Cerebellar nuclear complex (tissue), 1 donor: ENCODE results near the gene ZBTB16.
A peak's percentile ranks its signal among the peaks of the same experiment; 100 is the strongest.

Experiments used
- DNase-seq, 2 experiments: peaks; one replicate each; lab custom pipeline; 2025; lab: John Stamatoyannopoulos, UW

Gene ZBTB16

GRCh38 chr11:114167355-114167754 is 107.8 kb downstream of the ZBTB16 start:
- DNase-seq, result no peak

GRCh38 chr11:114167771-114168448 is 108.4 kb downstream of the ZBTB16 start:
- no peak for DNase-seq

- no peak for DNase-seq
These were observed 109.2 kb downstream of the ZBTB16 start for GRCh38 chr11:114168691-114169090.

GRCh38 chr11:114169321-114169749 is 109.8 kb downstream of the ZBTB16 start:
- DNase-seq, result no peak

GRCh38 chr11:114169821-114170220 is 110.3 kb downstream of the ZBTB16 start:
- DNase-seq, result no peak

GRCh38 chr11:114170226-114170625 is 110.7 kb downstream of the ZBTB16 start:
- DNase-seq, result no peak

GRCh38 chr11:114171257-114172054 is 111.9 kb downstream of the ZBTB16 start:
- no peak for DNase-seq

- DNase-seq, result no peak
These were observed 112.7 kb downstream of the ZBTB16 start for GRCh38 chr11:114172055-114172861.

GRCh38 chr11:114172871-114173444 is 113.4 kb downstream of the ZBTB16 start:
- no peak for DNase-seq

- DNase-seq, result no peak
These were observed 114.3 kb downstream of the ZBTB16 start for GRCh38 chr11:114173843-114174242.

- DNase-seq, result no peak
These were observed 115.4 kb downstream of the ZBTB16 start for GRCh38 chr11:114174712-114175495.

- no peak for DNase-seq
These were observed 116.2 kb downstream of the ZBTB16 start for GRCh38 chr11:114175706-114176105.

GRCh38 chr11:114176321-114176720 is 116.8 kb downstream of the ZBTB16 start:
- DNase-seq, result no peak

- no peak for DNase-seq
These were observed 119.1 kb downstream of the ZBTB16 start for GRCh38 chr11:114178656-114179055.

GRCh38 chr11:114179234-114179941 is 119.9 kb downstream of the ZBTB16 start:
- DNase-seq, result peak; percentile 86 to 93

- DNase-seq, result peak in 1 of 2 experiments; percentile 24
These were observed 121.0 kb downstream of the ZBTB16 start for GRCh38 chr11:114180301-114181055.

GRCh38 chr11:114181195-114181594 is 121.7 kb downstream of the ZBTB16 start:
- DNase-seq, result no peak

- no peak for DNase-seq
These were observed 122.2 kb downstream of the ZBTB16 start for GRCh38 chr11:114181752-114182151.

GRCh38 chr11:114182471-114183043 is 123.0 kb downstream of the ZBTB16 start:
- no peak for DNase-seq
